GM18873 (cell line): Measurements from ENCODE around the gene TTC28.

Experiments used
- ATAC-seq: cut with Tn5 transposase; IDR thresholded peaks from one replicate; pipeline ENCODE4 v1.9.1; 2021; ENCODE audit warnings: mild to moderate bottlenecking, moderate library complexity, moderate number of reproducible peaks; ENCODE audit not compliant: unreplicated experiment, low FRiP score

The TTC28 gene

DNA sequence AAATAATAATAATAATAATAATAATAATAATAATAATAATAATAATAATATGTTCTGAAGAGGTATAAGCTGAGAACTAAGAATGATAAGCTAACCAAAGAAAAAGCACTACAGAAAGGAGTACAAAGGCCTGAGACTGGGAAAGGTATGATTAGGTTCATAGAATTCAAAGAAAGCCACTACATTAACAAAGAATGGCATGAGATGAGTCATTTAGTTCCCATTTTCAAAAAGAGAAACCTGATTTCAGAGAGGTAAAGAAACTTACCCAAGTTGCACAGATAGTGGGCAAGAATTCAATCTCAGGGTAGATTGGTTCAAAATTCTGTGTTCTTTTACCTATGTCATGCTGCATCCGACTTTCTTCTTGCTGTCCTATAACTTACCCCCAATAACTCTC, 350.9 kb downstream of the TTC28 start:
- no peak for ATAC-seq

DNA sequence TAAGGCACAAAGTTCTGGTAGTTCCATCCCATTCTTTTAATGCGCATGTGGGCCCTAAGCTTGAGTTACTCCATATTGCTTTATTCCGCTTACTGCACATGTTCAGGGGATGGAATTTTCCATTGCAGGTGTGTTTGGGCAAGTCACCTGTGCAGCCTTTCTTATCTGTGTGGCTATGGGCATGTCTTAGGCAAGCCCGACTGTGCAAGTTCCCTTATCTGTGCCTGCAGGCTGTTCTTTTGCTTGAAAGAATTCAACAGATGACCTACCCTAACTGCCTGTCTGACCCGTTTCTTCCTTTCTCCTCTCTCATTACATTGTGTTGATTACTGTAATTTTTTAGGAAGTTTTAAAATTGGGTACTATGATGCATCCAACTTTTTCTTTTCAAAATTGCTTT, 363.6 kb downstream of the TTC28 start:
- ATAC-seq, result no peak

DNA sequence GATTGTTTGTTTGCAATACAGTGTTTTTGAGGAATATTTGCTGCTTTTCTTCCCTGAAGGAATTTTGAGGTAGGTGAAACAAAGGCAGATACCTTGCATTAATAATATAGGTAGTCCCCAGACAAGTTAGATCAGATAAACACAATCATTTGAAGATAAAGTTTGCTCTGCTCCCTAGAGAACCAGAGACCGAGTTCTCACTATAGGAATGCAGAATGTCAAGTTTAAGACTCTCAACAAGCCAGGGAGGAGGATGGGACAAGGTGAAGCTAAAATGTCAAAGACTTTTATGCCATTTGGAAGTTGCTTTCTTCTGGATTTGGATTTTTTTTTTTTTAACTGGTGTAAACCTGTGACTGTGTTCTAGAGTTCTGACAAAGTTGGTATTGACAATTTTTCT, 364.7 kb downstream of the TTC28 start:
- no peak for ATAC-seq

DNA sequence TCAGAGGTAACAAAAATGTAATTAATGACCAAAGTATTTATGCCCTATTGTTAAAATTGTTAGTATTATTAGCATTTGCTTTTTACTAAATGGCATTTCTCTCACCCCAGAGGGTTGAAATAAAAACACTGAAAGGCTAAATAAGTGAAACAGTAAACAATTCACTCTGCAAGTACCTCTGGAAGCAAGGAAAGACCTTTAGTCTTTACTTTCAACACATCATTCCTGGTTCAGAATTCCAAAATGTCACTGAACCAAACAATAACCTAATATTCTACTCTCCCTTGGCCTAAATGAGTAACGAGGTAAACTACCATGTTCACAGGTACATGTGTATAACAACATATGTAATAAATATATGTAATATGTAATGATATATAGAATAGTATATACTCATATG, 369.3 kb downstream of the TTC28 start:
- ATAC-seq, result no peak

DNA sequence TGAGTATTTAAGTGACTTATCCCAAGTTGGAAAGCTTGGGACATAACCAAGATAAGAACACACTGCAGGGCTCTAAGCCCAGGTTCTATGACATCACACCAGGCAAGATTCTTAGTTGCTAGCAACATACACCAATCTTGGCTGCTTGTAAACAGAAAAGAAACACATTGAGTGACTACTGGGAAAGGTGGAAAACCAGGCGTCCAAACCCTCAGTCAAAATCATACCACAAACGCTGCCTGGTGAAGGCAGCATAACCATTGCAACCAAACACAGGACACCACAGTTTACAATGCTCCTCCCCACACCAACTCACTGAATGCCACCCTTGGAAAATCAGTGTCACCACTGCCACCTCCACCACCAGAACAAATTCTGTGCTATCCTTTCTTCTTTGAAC, 379.9 kb downstream of the TTC28 start:
- no peak for ATAC-seq

DNA sequence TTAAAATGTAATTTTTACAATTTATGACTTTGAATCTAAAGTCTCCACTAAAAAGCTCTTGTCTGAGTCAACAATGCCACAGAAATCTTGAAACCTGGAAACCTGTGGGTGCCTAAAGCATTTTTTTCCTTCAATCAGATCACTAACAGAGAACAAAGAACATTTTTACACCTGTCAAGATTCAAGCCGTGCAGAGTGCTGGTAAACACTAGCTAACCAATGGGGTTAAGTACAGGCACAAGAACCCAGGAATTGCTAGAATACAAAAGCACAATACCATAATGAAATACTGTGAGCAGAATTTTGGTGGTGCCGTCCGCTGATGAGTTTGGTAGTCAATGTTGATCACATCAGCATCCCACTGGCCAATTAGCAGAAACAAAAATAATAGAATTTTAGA, 380.3 kb downstream of the TTC28 start:
- no peak for ATAC-seq

DNA sequence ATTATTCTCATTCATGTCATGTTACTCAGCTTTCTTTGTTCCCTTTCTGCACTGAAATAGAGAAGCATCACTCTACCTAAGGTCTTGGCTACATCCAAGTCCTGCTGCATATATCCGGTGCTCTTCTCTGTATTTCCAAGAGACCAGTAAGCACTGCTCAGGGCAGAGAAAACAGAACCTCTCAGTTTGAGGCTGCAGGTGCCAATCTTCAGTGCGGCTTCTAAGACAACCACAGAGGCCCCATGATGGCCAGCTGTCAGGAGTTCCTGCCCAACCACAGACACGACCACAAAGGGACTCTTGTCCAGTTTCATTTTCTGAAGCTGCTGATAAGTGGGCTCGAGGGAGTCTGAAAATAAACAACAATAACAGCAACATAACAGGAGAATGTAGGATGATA, 382.1 kb downstream of the TTC28 start:
- no peak for ATAC-seq

DNA sequence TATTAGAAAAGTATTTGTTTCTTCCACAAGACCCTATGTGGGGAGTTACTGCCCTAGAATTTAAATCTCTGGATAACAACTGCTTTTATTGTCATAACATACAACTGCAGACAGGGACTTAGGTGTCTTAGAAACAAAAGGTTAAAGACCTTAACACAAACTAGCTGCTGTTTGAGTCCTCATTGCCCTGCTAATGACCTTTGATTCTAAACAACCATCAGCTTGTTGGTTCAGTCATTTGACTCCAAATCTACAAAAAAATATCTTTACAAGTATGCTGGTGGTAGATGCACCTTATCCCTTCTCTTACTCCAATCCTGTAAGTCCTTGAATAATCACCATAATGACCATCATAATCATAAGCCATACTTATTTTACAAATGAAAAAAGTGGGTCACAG, 383.2 kb downstream of the TTC28 start:
- ATAC-seq, result no peak

DNA sequence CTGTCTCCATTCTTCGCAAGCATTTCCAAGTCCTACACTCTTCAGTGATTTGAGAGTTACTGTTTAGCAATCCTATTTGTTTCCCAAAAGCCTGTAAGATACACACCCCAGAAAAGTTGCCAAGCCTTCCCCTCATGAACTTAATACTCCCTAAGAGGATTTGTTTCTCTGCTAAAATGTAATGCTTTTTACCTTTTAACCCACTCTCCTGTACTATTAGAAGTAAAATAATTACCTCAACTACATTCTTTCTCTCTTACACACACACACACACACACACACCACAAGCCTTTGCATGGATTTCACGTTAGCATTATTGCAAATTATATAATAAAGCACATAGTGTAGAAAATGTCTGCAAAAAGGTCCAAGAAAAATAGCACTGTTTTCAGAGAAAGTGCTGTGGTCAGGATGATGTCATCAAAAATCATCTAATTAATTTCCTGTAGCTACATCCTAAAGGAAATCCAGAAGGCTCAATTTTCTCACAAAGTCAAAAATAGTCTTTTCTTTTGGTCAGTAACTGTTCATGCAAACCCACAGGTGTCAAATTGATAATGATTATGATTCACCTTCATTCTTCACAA, 396.5 kb downstream of the TTC28 start:
- ATAC-seq, result no peak

DNA sequence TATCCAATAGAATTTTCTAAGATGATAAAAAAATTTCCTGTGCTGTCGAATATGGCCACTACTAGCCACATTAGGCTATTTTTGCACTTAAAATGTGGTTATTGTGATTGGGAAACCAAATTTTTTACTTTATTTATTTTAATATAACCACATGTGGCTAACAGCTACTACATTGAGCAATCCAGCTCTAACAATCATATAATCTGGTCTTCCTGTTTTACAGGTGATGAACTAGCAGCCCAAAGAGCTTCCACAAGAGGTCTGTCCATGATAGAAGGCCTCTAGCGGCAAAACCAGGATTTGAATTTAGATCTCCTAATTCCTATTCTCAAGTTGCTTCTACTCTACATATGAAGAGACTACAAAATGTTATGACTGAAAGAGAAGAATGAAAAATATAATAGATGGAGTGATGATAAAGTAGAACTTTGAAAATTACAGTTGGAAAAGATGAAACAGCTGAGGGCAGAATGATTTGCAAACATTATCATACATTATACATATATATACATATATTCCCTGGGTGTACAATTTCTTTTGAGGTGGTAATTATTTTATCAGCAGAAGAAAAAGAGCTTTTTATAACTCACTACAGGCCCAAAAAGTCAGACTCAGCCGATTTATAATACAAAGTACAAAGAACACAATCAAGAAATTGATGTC, 397.1 kb downstream of the TTC28 start:
- ATAC-seq, result no peak

DNA sequence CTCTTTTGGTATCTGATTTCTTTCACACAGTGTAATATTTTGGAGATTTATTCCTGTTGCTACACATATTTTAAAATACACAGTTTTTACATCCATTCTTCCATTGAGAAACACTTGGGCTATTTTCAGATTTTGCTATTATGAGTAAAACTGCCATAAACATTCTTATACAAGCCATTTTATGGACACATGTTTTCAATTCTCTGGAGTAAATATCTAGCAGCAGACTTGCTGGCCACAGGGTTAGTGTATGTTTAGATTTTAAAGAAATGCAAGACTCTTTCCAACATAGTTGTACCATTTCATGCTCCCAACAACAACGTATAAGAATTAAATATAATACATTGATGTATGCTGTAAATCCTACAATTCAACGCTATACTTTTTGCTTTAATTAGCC, 399.8 kb downstream of the TTC28 start:
- ATAC-seq, result no peak

DNA sequence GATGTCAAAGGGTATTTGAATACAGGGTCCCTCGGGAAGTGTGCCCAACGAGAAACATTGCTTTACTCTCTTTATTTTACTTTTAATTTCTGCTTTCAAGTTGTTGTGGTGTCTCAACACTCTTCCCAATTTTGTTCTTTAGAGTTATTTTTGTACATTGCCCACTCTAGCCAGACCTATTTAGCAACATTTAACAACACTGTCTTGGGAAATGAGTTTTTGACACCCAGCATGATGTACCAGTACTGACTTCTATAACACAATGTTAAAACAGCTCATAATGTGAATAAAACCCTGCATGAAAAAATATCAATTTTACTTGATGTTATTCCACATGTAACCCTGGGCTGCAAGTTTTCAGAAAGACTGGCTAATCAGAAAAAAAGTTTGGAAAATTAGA, 410.4 kb downstream of the TTC28 start:
- no peak for ATAC-seq

DNA sequence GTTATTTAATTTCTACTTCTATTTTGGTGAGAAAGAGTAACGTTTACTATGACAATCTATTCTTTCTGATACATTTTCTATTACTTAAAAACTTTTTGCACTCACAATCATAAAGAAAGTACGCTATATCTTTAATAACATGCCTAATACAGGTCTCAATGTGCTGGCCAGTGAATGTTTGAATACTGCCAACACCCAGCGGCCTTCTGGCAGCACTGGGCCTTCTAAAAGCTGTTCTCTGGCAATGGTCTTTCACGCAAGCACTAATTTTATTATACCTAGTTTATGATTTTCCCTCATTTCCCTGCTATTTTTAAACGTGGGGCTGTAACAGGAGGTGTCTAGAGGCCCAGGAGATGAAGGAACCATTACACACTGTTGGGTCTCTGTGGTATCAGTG, 410.8 kb downstream of the TTC28 start:
- no peak for ATAC-seq

DNA sequence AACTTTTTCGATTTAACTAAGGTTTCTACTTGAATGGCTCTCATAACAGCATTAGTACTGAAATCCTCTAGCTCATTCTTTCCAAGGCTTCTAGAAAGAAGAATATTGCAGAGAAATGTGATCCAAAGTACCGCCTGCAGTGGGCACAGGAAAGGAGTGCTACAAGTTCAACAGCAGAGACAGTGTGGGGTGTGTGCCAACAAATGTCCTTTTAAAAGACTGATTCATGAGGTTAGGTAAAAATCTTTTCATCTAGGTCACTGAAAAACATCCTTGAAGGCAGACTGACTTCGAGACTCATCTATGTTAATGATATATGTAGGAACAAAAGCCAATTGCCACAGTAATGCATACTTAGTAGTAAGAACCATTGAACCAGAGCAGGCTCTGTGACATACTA, 411.5 kb downstream of the TTC28 start:
- ATAC-seq, result no peak

DNA sequence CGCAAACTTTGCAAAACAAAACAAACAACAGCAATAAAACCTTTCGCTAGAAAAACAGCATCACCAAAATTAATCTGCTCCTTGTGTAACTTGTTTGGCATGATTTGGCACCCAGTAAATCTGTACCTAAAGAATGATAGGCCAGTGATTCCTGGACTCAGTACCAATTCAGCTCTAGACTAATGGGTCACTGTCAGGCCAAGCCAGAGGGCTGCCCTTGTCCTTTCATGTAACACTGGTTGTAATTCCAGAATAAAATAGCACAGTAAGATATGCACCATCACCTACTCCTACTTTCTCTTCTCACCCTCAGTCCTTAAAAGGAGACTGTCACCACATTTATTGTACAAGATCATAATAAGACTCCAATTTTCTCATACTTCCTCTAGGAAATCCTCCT, 419.0 kb downstream of the TTC28 start:
- no peak for ATAC-seq

DNA sequence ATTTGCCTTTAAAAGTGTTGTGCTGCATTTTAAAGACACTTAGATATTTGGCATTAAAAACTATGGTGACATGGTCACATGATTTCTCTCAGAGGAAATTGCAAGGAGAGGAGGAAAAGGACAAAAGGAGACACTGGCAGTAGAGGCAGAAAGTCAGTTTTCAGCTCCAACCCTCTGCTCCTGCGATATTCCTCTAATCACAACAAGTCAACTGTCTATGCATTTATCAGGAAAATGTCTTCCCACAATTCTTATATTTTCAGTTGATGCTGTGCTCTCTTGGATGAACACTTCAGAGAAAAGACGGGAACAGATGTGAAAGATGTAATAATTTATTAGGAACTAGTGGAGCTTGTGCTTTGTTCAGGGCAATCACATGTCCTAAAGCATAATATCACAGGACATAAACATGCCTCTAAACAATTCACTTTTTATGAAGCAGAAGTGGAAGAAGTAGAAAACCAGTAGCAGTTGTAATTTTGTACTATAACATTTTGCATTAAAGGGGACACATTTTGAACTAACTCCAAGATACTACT, 419.8 kb downstream of the TTC28 start:
- no peak for ATAC-seq

DNA sequence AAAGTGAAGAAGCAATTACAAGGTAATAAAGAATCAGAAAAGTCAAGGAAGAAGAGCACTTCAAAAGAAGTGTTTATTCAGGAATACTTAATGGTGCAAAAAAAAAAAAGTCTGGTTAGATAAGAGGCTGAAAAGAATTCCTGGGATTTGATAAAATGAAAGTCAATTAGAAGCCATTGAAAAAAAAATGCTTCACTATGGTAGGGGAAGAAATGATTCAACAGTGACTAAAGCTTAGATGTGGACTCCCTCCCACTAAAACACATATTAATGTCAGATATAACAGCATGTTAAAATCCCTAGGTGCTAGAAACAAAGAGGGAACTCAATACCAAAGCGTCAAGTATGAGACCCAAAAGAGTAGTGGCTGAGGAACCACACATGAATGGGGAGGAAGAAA, 425.2 kb downstream of the TTC28 start:
- no peak for ATAC-seq

DNA sequence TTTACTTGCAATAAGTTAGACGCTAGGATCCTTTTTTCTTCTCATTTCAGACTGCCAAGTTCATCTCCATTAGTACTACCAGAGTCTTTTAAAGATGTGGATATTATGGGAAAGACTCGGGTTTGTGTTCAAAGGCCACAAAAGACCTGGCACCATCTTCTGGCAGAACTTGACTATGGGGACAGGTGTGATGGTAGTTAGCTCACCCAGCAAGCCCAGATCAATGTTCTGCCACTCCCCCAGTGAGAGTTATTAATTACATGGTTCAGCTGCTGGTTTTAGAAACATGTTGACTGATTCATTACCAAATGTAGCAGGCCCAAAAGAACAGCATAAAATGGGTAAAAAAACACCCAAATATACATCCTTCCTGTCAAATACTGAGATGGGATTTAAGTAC, 427.1 kb downstream of the TTC28 start:
- ATAC-seq, result no peak

DNA sequence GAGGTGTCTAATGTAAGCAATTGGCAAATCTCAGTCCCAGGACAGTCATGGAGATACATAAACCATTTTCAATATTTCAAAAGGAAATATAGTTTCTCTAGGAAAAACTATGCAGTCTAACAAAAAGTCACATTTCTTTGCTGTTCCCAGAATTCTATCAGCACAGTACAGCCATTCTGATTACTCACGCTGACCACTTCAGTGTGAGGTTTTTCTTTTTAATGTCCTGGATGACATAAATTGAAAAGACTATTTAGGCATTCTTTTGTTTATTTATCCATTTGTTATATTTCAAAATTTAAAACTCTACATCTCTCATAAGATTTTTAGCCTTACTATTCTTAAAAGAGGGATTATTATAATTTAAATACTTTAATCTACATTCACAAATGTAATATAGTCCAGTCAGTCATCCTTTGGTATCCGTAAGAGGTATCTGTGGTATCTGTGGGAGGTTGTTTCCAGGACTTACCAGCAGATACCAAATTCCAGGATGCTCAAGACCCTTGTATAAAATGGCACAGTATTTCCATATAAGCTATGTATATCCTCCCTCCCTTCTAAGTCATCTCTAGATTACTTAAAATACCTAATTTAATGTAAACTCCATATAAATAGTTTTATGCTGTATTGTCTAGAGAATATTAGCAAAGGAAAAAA, 429.5 kb downstream of the TTC28 start:
- ATAC-seq, result no peak

DNA sequence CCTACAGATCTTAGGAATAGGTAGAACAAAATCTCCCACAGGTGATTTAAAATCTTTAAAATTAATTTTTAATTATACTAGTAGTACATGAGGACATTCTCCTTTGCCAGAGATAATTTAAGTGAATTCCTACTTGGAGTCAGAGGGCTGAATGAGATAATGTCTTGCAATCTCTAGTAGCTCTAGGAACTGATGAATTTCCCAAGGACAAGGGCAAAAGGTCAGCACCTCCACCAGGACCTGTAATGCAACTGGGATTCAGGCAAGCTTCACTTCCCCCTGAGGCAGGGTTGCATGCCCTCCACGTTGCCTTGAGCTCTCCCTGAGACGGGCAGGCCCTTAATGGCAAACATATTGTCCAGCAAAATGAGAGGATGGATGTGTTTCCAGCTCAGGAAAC, 430.2 kb downstream of the TTC28 start:
- no peak for ATAC-seq

DNA sequence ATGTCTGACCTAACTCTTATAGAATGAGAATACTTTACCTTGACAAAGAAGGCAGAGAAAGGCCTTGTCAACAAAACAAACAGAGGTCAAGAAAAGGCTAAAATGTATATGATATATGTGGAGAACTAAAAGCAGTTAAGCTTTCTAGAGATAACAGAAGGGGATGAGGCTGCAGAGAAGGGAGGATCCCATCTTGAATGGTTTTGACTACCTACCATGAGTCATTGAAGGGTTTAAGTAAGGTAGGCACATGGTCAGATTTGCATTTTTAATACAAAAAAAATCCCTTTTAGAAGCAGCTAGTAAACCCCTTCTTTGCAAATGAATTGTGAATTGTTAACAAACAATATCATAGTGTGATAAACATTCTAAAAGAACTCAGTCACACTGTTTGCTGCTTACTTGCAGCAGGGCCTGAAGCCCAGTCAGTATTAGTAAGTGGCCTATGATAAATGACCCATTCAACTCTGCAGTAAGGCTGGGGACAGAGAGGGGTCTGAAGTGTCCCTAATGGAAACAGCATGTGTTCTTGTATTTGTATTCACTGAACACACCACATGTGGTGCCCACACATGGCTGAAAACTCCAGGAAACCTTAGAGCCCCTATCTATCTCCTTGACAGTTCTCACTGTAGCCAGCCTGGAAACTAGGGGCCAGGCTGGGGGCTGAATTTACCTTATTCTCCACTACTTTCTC, 431.8 kb downstream of the TTC28 start:
- no peak for ATAC-seq
